Airway epithelial cell (primary cell): ENCODE data around the gene LHFPL3. TPM values are rescaled to one million over a fixed set of nuclear protein-coding genes. Genes with fewer than 3 reads are reported as not detected.

Experiments
- total RNA-seq: library from RNA; depleted of rRNA; stranded (reverse); fragments of >200 nt; gene quantifications from 2 replicates; pipeline ENCODE4 v1.2.3, GENCODE V29; 2015

Gene LHFPL3
- total RNA-seq: not detected in 2 replicates

DNA sequence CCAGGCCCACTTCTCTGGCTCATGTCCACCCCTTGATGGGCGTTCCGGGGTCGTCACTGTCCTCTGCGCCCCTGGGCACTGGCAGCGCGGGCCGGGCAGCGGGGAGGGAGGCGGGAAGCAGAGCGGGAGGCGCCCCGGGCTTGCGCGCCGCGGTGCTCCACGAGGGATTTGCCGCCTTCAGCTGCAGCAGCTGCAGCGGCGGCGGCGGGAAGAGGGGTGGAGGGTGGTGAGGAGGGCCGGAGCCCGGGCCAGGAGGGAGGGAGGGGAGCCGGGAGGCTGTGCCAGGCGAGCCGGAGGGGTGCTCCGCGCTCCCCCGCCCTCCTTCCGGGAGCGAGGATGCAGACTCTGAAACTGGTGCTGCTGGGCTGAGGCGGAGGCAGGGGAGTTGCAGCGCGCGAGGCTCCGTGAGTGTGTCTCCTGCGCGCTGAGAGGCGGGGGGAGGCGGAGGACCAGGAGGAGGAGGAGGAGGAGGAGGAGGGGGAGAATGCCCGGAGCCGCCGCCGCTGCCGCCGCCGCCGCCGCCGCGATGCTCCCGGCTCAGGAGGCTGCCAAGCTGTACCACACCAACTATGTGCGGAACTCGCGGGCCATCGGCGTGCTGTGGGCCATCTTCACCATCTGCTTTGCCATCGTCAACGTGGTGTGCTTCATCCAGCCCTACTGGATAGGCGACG lies at the start of gene LHFPL3:
Gene LHFPL3 (plus strand): TSS at position 308 of the 674 bp plus-strand sequence.

Other genes starting within 250 kb of the LHFPL3 start
- 29.2 and 30.6 TPM in 2 replicates for gene ORC5, start 120.6 kb upstream of the LHFPL3 start, total RNA-seq